Mucosa of gallbladder (tissue), 1 donor: Measurements from ENCODE around the gene ERC1. TPM values are rescaled to one million over a fixed set of nuclear protein-coding genes. Genes with fewer than 3 reads are reported as not detected.

Experiments
- DNase-seq: peaks from one replicate; pipeline ENCODE4 v3.0.0-alpha.2; 2020; ENCODE audit warnings: low spot score
- total RNA-seq: library from RNA; stranded (reverse); gene quantifications from one replicate; pipeline ENCODE4 v1.2.1, GENCODE V29; 2021
- donor health status: DM: no; HTN: no; CAD: no.

Gene ERC1
- total RNA-seq, 1 donor from 2014 or later, result 59.4 TPM

DNA sequence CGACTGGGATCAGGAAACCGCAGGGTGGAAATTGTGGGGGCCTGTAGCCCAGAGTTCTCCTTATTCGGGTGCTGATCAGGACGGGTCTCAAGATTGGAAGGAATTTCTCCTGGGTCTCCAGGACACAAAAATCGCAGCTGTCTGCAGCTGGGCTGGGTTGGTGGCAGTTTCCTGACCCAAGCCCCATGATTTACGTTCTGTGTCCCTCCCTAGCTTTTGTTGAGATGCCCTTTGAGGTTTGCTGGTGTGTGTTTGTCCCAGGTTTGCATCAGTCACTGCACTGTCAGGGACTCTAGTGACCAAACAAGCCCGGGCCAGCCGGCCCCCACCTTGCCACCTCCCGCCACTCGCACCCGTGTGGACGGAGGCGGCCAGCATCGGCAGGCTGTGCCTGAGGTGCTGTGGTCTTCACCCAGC, 513.9 kb downstream of the ERC1 start:
- no peak for DNase-seq

DNA sequence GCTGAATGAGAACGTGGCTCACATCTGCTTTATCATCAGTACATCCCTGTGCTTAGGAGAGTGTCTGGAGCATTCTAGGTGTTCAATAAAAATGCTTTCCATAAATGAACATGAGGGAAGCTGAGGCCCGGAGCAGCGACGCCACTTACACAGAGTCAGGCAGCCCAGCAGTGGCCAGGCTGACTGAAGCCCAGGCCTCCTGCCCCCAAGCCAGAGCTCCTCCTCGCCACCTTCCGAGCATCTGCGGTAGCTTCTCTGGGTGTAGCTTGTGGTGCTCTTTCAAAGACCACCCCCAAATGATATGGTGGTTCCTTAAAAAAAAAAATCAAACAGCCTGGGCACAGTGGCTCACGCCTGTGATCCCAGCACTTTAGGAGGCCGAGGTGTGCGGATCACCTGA, 514.6 kb downstream of the ERC1 start:
- no peak for DNase-seq

DNA sequence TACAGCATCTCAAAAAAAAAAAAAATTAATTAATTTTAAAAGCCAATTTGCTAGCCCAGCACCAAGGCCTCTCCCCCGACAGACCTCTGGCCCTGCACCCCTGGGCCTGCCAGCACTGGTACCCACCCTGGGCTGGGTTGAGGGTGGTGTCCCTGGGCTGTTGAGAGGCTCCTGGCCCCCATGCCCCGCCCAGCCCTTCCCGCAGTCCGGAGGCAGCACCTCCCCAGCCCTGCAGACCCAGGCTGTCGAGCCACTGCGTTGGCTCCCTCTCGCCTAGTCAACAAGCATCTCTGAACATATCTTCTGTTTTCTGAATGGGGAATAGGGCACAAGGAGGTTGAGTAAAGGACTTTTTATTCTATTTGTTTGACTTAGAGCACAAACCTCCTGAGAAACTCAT, 516.3 kb downstream of the ERC1 start:
- DNase-seq, result no peak

DNA sequence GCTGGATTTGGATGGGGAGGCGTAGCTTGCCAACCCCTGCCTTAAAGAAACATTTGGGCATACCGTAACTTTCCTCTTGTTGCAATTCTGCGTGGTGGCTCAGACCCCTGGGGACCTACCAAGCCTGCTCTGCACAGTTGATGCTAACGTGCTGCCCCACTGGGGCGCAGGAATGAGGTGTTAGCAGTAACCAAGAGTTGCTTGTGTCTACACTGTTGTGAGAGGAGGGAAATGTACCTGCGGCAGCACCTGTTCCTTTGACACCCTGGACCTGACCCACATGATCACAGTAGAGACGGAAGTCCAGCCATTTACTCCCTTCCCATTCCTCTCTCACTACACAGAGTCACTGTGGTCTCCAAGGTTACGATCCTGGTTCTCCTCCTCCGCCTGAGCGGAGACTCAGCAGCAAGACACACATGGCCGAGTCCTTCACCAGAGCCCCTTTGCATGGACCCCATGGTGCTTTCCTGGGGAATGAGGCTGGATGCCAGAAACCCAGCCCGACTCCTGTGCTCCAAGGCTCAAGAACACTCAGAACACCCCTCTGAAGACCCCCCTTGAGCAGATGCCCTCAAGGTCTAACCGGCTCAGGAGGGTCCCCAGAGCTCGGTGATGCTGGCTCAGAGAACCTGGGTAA, 518.5 kb downstream of the ERC1 start:
- DNase-seq, result no peak

DNA sequence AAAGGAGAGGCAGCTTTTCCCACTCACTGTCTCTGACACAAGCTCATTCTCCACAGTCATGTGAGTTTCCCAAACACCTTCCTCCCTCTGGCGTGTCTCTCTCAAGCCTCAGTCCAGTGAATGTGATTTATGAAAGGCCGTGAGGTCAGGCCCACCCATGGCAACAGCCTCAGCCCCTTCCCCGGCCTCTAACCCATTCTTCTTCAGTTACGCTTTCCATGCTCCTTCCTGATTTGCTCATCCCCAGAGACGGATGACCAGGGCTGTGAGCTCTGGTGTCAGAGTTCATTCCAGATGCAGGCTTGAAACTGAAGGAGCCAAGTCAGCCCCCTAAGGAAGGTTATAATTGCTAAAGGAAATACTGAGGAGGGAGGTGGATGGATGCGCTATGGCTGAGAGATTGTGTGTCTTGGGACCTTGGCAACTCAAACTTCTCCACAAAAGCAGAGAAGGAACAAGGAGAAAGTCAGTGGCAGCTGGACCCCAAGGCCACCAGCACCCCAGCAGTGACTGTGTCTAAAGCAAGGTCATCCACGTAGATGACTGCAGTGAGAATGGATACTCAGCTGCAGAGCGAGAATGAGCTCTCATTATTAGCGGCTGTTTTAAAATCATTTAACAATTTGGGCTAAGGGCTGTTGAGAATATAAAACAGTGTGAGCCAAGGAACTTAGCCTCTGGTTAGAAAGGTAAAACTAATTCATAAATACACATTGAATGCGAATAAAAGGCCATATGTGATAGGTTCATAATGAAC, 519.2 kb downstream of the ERC1 start:
- DNase-seq, result no peak

DNA sequence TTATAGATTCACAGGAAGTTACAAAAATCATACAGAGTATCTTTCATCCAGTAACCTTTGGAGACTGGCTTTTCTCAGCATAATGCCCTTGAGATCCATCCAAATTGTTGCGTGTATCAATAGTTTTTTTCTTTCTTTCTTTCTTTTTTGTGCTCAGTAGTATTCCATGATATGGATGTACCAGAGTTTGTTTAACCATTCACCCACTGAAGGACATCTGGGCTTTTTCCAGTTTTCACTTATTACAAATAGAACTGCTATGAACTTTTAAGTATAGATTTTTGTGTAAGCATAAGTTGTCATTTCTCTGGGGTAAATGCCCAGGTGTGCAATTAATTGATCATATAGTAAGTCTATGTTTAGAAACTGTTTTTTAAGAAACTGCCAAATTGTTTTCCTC, 524.0 kb downstream of the ERC1 start:
- DNase-seq, result no peak

DNA sequence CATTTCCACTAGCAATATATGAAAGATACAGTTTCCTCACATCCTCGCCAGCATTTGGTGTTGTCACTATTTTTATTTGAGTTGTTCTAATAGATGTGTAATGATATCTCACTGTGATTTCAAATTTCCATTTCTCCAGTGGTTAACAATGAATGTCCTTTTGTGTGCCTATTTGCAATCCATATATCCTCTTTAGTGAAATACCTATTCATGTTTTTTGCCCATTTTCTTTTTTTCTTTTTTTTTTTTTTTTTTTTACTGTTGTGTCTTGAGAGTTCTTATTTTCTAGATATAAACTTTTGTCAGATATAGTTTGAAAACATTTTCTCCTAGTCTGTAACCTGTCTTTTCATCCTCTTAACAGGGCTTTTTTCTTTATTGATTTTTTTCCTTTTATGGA, 524.4 kb downstream of the ERC1 start:
- no peak for DNase-seq

DNA sequence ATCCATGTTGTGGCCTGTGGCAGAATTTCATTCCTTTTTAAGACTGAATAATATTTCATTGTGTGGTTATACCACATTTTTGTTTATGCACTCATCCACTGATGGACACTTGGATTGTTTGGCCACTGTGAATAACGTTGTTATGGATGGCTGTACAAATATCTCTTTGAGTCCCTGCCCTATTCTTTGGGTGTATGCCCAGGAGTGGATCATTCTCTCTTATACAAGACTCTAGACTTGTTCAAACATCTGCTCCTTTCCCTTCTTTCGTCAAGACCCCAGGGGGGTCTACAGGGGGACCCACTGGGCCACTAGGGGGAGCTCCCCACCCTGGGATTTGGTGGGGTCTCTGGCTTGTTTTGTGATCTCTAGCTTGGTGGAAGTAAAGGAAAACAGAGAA, 526.0 kb downstream of the ERC1 start:
- no peak for DNase-seq

DNA sequence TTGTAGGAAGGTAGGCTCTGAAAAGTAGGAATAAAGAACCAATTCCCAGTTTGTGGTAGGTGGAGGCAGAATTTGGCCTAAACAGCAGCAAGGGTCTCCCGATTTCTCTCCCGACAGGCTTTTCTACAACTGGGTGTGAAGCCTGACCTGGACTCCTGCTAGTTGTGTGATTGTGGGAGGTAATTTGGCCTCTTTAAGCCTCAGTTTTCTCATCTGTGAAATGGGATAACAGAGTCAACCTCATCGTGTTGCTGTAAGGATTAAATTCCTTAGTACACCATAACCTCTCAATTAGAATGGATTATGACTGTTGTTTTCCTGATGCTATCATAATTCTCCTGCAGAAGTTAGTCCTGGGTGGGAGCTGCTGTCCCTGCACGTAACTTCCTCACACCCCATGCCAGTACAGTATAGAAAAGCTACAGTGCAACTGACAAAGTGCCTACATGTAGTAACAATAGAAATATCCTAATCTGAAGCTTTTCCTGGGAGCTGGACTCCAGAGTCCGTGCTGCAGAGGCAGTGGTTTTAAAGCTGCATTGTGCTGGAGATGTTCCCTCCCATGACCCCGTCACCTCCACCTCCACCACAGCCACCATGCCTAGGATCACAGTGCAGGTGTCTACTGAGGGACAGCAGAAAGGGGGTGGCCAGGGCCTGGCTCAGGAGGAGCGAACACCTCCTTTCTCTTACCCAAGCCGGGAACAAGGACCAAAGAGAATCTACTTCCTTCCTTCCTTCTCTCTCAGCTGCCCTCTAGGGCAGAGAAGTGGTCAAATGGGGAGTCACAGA, 526.9 kb downstream of the ERC1 start:
- no peak for DNase-seq

DNA sequence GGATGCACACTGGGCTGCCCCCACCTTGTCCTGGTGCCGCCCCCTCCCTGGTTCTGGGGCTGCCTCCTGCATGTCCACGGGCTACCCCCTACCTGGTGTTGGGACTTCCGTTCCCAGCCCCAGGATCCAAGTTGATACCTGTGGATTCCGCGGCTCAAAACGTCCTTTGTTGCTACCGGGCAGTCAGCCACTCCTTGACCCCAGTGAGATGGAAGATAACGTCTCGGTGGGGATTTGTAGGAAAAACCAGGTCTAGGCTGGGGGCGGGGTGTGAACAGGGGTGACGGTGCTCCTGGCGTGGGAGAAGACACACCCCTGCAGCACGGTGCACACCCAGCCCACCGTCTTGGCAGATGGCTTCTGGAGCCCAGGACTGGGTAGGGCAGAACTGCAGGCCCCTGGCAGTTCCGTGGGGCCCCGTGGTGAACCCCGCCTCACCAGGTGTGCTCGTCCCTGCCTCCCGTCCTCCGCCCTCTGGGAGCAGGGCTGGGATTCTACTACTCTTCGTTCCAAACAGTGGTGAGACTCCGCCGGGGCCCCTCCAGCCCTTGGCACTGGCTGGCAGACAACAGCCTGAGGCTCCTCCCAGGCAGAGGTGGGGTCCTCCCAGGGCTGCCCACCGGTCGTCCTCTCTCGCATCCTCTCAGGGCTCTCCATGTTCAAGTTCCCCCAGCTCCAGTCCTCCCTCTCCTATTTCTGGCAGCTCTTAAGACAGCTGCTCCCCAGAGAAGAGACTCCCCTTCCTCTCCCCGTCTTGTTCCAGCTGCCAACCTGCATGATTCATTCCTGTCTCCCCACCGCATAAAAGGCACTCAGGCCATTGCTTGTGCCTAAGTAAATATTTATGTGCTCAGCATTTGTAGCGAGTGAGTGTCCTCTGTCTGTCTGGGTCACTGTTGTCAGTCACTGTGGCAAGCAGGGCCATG, 527.8 kb downstream of the ERC1 start:
- DNase-seq, result no peak

DNA sequence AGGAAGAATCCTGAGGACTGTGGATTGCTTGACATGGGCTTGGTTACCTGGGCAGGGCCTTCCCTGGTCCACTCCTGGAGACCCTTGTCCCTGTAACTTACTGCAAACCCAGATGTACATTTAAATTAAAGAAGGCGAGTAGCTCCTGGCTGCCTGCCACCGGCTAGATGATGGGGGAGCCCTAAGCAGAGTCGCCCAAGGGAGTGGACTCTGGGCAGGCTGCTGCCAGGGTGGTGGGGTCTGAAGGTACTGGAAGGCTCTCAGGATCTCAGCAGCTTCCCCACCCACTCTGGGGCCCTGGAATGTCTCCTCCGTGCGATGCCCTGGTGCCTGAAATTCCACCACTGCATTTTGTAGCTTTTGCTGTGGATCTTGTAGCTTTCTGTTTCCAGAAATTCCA, 528.6 kb downstream of the ERC1 start:
- no peak for DNase-seq

DNA sequence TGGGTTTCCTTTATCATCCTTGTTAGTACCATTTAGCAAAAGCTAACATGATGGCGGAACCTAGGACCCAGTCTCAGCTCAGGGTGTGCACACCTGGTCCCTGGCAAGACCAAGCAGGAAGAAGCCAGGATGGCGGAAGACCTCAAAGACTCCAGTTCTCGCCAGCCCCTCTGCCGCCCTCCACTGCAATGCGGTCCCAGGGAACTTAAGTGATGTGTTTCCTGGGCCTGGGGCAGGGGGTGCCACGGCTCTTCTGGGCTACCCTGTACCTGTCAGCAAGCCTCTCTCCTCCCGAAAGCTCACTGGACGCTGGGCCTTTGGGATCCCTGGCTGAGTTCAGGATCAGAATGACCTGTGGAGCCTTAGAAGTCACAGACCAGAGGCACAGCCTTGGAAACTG, 532.0 kb downstream of the ERC1 start:
- no peak for DNase-seq

DNA sequence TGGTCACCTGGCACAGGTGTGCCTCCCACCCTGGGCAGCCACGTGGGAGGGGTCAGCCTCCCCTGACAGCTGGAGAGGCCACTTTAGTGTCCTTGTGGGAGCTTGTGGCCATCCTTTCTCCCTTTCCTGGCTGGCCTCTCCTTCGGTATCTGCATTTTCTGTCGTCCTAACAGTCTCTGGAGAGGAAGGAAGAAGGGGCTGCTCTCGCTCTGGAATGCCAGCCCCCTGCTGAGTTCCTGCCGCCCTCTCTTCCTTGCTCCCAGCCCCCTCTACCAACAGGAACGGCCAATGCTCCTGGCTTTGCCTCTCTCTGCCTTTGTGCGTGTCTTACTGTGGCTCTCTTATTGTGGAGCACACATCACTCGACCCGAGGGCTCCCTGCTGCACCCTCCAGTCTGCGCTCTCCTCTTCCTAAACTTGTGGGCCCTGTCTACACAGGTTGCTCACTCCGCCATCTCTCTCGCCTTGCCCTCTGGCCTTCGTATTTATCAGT, 532.6 kb downstream of the ERC1 start:
- DNase-seq, result no peak

DNA sequence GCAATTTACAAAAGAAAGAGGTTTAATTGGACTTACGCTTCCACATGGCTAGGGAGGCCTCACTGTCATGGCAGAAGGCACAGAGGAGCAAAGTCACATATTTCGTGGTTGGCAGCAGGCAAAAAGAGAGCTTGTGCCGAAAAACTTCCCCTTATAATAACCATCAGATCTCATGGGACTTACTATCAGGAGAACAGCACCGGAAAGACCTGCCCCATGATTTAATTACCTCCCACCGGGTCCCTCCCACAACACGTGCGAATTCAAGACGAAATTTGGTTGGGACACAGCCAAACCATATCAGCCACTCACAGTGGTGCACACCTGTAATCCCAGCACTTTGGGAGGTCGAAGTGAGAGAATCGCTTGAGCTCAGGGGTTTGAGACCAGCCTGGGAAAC, 534.8 kb downstream of the ERC1 start:
- no peak for DNase-seq

DNA sequence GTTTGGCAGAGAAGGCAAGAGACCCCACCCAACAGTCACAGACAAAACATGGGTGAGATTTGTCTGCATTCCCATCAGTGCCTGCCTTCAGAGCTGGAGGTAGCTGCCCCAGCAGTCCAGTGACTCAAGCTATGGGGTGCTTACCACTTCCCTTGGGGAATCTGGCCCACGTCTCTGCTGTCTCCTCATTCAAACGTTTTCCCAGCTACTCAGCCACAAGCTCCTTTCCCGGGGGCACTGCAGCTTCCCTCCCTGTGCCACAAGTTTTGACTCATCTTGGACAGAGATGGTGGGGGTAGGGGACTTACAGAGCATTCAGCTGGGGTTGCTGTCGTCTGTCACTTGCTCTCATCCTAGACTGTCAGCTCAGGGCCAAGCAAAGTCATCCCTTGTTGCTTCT, 536.8 kb downstream of the ERC1 start:
- DNase-seq, result no peak

DNA sequence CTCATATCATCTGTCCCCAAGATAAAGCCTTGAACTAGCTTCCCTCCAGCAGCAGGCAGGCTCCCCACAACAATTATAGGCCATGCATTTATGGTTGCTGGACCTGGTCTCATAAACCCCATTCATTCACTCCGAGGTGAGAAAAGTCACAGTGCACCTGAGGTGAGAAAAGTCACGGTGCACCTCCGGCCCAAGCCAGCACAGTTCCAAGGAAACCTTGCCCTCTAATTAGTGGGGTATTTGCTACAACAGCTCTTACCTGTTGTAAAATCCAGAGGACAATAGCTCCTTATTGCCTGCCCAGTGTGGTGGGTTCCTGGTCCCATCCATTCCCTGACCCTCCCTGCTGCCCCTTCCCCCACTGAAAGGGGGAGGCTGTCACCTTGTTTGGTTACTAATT, 537.8 kb downstream of the ERC1 start:
- no peak for DNase-seq

DNA sequence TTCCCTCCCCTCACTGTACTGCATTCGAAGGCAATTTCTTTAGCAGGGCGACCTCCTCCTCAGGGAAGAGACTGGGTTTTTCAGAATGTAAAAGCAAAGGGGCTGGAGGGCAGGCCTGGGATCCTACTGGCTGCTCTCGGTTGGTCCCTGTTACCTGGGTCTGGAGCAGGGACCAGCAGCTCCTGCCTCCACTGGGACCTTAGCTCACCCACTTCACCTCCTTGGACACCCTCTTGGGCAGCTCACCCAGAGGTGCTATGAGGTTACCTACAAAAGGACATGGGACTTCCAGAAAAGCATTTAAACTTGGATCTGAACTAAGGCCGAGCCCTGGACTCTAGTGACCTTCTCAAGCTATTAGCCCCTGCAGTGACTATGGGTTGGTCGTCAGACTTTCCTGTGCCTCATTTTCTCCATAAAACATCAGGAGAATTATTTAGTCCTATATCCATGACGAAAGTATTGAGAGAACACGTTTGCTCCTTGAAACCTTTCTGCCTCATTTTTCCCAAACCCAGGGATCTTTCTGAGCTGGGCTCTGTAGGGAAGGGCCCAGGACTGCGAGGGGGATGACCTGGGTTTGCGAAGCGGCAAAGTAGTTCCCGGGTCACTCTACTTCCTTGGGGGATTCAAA, 538.3 kb downstream of the ERC1 start:
- DNase-seq, result no peak

DNA sequence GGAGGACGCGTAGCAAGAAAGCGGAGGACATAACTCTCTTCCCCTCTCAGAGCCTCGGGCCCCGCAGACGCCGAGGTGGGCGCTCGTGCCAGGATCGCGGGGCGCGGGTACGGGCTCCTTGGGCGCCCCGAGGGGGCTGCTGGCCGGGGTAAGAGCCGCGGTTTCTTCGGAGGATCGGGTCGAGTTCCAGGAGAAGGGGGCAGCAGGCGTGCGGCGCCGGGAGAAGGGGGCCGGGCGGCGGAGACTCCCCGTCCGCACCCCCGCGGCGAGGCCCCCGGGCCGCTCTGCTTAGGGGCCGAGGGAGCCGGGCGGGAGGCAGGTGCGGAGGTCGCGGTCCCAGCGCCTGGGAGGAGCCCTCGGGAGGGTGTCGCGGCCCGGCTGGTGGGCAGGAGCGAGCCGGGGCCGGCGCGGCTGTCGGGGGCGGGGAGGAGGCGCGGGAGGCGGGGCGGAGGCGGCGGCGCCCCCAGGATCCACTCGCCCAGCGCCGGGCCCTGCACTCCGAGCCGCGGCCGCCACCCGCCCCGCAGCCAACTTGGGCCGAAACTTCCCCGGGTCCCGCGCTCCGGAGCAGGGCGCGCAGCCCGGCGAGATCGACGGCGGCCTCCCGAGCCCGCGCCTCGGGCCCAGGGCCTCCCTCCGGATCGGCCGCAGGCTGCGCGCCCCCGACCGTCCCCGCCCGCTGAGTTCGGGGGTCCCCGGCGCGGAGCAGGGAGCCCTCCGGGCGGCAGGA, 539.0 kb downstream of the ERC1 start:
- DNase-seq, result no peak

DNA sequence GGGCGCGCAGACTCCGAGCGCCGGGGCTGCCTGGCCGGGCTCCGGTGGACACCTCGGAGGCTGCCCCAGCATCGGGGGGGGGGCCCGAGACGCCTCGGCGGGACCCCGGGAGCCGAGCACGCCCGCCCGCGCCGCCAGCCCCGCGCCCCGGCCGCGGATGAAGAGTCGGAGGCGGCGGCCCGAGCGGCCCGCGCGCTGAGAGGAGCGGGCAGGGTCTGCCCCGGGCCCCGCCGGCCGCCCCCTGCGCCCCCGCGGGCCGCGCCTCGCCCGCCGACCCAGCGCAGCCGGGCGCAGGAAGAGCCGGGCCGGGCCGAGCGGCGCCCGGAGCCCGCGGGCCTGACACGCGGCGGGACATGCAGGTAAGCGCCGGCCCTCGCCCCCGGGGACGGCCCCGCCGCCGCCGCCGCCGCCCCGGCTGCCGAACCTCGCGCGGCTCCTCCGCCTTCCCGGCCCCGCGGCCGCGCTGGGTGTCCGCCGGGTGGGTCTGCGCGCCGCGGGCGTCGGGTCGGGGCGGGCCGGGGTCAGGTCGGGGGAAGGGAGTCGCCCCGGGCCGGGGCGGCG, 539.6 kb downstream of the ERC1 start:
- DNase-seq, result no peak

DNA sequence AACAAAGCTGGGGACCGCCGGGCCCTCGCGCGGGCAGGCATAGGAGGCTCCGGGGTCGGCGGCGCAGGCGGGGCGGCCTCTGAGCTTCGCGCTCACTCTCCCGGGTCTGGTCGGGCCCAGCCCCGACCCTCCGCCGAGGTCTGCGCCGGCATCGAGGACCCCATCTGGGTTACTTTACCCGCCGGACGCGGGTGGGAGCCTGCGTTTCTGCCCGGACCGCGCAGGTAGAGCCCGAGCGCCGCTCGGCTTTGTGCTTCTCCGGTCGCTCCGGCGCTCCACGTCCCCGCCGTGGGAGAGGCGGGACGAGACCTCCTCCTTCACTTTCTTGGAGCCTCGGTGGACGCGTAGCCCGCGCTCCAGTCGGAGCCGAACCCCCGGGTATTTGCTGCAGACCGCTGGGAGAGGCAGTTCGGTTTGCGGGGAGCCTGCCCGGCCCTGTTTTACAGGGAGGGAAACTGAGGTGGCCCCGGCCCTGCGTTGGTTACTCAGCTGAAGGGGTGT, 540.2 kb downstream of the ERC1 start:
- no peak for DNase-seq
